GM19351 (cell line): ENCODE results near the gene HNRNPF.
"Not testable (repeated sequence)": the region's sequence is repeated elsewhere in the genome, so short reads cannot be mapped to it uniquely, and the experiment has no call there.

Experiments used
- ATAC-seq: cut with Tn5 transposase; IDR thresholded peaks from one replicate; pipeline ENCODE4 v1.9.1; 2021; ENCODE audit warnings: mild to moderate bottlenecking, moderate library complexity; ENCODE audit not compliant: unreplicated experiment

The HNRNPF gene

DNA sequence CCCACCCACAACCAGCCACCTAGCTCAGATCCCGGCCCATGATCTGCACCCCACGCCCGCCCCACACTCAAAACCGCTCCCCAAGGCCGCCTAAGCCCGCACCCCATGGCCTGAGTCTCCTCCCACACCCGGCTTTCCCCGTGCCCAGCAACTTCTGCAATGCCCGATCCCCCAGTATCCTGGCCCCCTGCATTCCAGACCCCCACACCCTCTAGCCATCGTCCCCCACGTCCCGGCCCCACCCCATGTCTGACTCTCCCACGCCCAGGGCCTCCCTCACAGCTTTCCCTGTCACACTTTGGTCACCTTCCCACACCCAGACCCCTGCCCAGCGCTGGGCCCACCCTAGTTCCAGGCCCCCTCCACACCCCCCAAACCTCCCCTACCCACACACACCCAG lies 57.7 kb downstream of the HNRNPF start:
- no peak for ATAC-seq

DNA sequence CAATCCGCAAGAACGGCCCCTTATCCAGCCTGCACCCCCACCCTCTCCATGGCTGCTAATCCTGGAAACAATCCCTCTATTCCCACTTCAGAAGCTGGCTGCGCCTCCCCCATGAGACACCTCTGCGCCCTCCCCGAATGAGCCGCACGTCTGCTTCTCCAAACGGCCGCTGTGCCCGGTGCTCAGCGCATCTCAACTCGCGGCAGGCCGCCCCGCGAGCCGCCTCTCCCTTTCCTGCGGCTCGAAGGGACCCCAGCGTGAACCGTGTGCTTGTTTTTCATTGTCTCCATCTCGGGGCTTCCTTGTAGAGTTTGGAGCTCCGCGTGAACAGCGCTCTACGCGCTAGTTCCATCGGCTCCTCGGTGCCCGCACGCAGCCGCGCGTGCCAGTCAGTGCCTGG lies 58.3 kb downstream of the HNRNPF start:
- ATAC-seq: no peak

DNA sequence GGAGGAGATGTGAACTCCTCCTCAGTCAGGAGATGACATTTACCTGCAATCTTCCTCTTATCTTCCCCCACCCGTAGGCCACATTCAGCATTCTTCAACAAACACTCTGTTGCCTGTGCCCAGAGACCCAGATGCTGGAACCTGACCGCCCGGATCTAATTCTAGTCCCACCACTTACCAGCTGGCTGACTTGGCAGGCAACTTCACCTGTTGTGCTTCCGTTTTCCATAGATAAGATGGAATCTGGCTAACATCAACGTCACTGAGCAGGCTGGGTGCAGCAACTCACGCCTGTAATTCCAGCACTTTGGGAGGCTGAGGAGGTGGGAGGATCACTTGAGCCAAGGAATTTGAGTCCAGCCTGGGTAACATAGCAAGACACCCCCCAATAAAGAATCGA lies 58.8 kb downstream of the HNRNPF start:
- ATAC-seq: no peak

DNA sequence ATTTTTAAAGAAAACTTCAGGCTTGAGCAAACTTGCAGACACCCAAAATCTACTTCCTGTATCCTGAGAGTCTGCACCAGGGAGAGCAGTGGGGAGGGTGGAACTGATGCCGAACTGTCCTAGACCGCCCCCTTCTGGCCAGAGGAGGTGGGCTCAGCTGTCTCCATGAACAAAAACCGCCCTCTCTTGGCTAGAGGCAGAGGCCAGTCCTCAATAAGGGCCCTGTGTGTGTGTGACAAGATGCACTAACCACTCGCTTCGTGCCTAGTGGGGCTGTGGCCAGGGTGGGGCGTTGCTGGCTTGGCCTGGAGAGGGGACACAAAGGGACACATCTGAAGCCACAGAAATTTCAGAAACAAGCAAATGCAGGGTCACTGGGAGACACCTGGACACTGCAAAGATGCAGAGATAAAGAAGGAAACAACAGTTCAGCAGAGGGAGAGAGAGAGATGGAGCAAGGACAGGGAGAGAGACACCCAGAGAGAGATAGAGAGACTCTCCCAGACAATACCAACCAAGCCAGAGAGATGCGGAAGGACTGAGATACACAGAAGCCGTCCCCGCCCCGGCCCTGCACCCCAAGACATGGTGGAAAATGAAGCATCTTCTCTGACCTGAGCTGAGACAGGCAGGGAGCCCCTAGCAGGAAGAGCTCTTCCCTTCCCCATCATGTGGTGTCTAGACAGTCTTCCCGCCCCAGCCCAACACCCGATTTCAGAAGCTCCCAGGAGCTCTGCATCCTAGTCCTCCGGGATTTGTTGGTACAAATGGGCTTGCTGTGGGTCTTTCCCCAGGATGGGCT lies 60.3 kb downstream of the HNRNPF start:
- ATAC-seq: peak; percentile 100

DNA sequence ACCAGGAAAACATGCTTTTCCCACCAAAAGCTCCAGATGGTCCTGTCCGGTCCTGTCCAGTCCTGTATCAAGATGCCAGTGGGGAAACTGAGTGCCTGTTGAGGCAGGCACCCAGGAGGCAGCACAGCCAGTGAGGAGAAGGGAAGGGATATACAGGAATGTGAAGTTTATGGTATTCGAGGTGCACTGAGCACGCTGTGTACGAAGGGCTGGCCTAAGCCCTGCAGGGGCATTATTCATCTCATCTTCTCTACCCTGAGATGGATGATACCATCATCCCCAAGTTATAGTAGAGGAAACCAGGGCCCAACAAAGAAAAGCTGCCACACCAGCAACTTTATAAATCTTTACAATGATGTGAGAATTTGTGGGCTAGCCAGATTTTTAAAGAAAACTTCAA lies 61.0 kb downstream of the HNRNPF start:
- ATAC-seq: no peak

DNA sequence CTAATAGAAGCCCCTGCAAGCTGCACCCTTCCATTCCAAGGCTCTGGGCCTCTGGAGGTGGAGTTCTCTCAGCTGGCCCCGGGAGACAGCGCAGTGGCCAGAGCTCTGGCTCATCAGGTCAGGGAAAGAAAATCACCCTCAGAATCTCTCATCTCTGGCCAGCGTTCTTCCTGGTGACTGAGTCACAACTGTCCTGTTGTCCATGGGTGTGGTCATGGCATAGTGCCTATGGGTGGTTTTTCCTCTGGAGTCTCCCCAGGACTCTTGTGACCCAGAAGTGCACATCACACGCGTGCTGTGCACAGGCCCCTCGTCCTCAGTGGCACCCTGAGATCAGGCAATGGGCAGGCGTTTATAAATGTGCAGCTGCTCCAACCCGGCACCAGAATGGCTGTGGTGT lies 64.9 kb downstream of the HNRNPF start:
- no peak for ATAC-seq

DNA sequence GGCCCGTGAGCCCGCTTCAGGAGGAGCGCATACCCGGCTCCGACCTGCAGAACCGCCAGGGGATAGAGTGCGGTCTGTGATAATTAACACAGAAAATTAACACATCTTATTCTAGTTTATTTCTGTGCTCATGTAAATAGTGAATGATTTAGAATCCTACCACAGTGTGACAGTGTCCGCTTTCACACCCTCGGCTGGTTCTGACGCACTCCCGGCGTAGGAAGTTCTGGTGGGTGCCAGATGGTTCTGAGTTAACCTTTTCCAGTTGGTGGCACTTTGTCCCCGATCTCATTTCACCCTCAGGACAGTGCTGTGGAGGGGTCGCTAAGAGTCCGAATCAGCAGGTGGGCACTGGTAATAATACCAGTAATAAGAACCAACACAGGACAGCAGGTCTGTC lies 65.9 kb downstream of the HNRNPF start:
- ATAC-seq: no peak

DNA sequence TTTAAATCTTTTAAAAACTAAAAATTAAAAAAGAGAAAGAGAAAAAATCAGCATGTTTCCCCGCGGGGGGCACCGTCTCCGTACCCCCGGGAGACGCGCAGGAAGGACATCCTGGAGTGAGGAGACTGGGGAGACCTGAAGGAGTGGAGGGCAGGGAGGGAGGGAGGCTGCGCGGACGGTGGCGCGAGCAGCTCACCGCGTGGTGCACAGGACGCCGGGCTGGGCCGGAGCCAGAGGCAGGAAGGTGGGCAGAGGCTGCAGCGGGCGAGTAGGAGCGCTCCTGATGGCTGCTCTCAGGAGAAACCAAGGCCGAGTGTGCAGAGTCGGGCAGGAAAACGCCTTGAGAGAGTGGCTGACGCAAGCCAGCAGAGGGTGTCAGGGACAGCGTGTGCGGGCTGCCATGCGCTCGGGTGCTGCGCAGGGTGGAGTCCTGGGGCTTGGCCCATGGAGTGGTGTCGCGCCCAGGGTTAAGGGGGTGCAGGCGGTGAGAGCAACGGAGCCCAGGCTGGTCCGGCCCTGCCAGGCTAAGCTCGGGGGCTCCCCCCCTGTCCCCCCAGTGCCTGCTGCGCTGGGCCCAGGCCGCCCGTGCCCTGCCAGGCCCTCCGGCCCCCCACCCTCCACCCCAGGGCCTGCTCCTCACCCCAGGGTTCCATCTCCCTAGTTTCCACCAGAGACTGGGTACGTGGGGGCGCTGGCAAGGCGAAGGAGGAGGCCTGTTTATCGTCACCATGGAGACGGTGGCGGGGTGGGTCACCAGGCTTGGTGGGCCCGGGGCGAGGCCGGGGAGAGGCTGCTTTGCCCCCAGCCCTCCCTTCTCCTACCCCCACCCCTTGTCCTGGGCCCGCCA lies 66.5 kb downstream of the HNRNPF start:
- no peak for ATAC-seq

DNA sequence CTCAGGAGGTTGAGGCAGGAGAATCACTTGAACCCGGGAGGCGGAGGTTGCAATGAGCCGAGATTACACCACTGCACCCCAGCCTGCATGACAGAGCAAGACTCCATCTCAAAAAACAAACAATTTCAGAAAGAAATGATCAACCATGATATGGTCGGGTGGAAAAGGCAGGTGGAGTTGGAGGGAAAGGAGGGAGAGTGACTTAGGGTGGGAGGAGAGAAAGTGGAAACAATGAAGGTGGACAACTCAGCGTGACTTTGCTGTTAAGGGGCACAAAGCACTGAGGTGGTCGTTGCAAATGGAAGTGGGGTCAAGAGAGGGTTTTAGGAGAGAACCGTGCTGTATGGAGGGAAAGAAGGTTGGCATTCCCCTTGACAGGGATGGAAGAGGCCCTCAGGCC lies 67.5 kb downstream of the HNRNPF start:
- no peak for ATAC-seq

DNA sequence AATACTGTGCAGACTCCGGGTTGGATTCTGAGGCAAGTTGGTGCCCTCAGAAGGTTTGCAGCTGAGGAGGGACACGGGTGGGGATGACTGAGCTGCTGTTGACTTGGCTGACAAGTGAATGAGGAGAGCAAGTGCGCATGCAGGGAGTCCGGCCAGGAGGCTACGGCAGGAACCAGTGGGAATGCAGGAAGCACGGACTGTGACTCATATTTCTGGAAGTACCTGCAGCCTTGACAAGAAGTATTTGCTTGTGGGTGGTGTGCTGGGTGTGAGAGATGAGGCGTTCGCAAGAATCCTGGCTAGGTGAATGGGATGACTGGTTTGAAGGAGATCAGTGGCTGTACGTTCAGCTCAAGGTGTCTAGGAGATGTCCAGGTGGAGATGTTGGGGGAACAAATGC lies 68.4 kb downstream of the HNRNPF start:
- ATAC-seq: no peak

DNA sequence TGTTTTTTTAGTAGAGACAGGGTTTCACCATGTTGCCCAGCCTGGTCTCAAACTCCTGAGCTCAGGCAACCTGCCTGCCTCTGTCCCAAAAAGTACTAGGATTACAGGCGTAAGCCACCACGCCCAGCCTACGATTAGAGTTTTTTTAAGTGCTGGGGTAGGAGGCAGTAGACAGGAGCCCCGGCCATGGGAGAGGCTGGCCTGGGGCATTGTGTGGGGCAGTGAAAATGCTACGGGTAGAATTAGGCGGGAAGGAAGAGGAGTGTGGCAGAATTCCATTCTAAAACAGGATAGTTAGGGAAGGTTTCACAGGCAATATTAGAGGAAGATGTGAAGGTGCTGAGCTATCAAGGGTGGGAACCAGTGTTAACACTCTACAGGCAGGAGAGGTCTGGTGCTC lies 68.9 kb downstream of the HNRNPF start:
- no peak for ATAC-seq

DNA sequence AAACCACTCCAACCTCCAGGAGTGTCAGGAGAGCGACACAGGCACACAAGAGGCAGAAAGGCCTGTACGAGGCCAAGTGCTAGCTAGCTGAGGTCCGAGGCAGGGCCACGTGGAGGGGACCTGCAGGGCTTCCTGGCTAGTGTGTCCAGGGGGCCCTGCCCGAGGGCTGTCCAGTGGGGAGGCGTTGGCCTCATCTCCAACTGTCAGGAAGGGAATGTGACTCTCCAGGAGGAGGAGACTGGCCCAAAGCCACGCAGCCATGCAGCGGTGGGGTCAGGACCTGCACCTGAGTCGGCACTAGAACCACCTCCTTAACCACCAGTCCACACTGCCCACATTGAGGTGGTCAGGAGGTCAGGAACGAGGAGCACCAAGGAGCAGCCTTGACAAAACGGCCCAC lies 69.8 kb downstream of the HNRNPF start:
- no peak for ATAC-seq

DNA sequence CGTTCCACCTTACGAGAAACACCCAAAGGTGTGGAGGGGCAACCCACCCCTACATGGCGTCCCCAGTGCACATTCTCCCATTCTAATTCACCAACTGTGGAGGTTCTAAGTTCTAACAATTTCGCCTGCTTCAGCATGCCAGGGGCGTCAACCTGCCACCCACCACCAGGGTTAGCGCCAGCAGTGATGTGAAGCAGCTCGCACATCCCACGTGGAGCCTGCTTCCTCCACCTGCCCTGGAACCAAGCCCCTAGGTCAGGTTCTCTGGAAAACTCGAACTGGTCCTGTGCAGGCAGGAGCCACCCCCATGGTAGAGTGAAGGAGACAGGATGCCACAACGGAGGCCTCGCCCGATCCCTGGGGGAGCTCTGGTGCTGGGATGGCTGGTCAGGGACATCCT lies 70.9 kb downstream of the HNRNPF start:
- ATAC-seq: no peak

DNA sequence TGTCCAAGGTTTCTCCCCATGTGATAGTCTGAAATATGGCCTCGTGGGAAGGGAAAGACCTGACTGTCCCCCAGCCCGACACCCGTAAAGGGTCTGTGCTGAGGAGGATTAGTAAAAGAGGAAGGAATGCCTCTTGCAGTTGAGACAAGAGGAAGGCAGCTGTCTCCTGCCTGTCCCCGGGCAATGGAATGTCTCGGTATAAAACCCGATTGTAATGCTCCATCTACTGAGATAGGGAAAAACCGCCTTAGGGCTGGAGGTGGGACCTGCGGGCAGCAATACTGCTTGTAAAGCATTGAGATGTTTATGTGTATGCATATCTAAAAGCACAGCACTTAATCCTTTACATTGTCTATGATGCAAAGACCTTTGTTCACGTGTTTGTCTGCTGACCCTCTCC lies 71.5 kb downstream of the HNRNPF start:
- not testable (repeated sequence) for ATAC-seq

DNA sequence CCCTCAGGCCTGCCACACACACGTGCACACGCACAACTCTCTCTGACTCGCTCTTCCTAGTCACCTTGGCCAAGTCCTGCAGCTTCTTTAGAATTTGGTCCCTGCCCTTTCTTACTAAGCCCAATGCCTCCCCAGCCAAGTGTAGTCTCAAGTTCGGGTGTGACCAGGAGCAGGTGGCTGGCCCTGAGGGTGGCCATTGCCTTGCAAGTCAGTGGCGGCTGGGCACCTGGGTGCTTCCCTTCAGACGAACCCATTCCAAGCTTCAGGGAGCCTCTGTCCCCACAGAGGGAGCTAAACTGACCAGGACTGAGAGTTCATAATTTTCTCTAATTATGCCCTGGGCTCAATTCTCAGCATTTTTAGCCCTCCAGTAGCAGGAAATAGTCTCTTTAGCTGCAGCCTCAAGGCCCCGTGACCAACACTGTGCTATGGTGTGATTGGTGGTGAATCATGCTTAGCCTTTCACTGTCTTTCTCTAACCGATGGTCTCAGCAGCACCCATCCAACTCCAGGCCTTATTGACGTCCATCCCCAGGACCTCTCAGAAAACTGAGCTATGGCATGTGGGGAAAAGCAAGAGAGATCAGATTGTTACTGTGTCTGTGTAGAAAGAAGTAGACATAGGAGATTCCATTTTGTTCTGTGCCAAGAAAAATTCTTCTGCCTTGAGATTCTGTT lies 72.2 kb downstream of the HNRNPF start:
- ATAC-seq: no peak

DNA sequence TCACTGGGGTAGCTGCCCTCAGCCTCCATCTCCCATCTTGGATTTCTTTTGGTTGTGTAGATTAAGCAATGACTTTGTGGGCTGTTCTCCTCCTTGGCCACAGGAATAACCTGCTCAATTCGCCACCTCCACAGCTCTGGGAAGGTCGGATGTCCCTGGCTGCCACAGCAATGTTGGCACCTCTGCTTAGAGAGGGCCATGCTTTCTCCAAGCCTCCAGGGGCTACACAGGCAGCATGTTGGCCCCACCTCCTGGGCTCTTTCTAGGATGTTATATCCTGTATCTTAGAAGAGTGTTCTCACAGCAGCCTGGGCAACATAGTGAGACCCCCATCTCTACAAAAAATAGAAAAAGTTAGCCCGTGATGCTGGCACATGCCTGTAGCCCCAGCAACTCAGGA lies 72.9 kb downstream of the HNRNPF start:
- ATAC-seq: no peak
